ENCODE data around the gene SLC7A8. TPM values are rescaled to one million over a fixed set of nuclear protein-coding genes. Genes with fewer than 3 reads are reported as not detected.

The SLC7A8 gene
- polyA plus RNA-seq, 1 donor (not counting 4 experiments of a cell fraction or from before 2014, with no cell fraction given): 29.1 TPM

DNA sequence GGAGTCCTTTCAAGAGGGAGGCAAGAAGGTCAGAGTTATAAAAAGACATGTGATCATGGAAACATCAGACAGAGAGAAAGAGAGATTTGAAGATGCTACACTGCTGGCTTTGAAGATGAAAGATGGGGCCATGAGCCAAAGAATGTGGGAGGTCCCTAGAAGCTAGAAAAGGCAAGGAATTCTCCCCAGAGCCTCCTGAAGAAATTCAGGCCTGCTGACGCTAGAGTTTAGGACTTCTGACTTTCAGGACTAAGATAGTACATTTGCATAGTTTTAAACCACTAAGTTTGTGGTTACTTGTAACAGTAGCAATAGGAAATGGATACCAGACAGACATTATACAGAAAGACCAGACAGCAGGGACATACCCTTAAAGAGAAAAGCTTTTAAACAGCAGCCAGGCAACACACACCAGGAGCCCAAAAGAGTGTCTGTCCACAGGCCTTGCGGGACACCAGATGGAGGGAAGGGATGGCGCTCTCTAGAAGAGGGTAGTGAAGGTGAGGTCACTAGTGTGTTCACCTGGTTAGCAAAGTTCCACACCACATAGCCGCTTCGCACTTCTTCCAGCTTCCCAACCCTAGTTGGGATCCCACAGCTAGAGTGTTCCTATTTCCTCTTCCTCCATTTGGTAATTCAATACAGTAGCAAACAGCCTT lies 34.7 kb downstream of the SLC7A8 start:
- FAIRE-seq (no peak), DNase-seq (ENCODE audit: low read depth, low spot score) (no peak)
- Histone ChIP-seq H3K27ac (ENCODE audit: control insufficient read depth, insufficient read depth, low read length) (no peak overlapping the region), H3K9me1 (ENCODE audit: control insufficient read depth, extremely low read depth, insufficient read depth, low read length) (no peaks in the 10 kb centered on the region), H3K36me3 (ENCODE audit: control insufficient read depth in 2 of 2, extremely low read depth in 1 of 2, insufficient read depth in 2 of 2, low read length in 2 of 2) (peaks cover 0 to 6% of the 10 kb centered on the region in 2 experiments), H3K79me2 (ENCODE audit: control insufficient read depth, insufficient read depth, low read length) (no peaks in the 10 kb centered on the region), H3K4me1 (ENCODE audit: control insufficient read depth, extremely low read depth, insufficient read depth, low read length) (peaks cover 9% of the 10 kb centered on the region), H4K20me1 (ENCODE audit: control insufficient read depth, extremely low read depth, insufficient read depth, low read length) (no peaks in the 10 kb centered on the region), H3K9ac (ENCODE audit: control insufficient read depth, extremely low read depth, insufficient read depth, low read length) (no peak overlapping the region), H3K27me3 (ENCODE audit: control insufficient read depth, extremely low read depth, insufficient read depth, low read length) (no peaks in the 10 kb centered on the region), H2AFZ (ENCODE audit: control insufficient read depth, low read length) (no peak overlapping the region), H3K4me2 (ENCODE audit: control insufficient read depth, extremely low read depth, insufficient read depth, low read depth, low read length) (no peak overlapping the region), H3K9me3 (ENCODE audit: control insufficient read depth, low read depth, low read length) (no peaks in the 10 kb centered on the region), H3K4me3 (ENCODE audit: control insufficient read depth in 2 of 3, extremely low read depth in 1 of 3, insufficient read depth in 2 of 3, low read depth in 1 of 3, low read length in 3 of 3) (no peak overlapping the region)
- TF ChIP-seq EZH2 (IDR thresholded peaks at IDR 0.05; ENCODE audit: low read length): no peak
- TF ChIP-seq, protein P1, sequence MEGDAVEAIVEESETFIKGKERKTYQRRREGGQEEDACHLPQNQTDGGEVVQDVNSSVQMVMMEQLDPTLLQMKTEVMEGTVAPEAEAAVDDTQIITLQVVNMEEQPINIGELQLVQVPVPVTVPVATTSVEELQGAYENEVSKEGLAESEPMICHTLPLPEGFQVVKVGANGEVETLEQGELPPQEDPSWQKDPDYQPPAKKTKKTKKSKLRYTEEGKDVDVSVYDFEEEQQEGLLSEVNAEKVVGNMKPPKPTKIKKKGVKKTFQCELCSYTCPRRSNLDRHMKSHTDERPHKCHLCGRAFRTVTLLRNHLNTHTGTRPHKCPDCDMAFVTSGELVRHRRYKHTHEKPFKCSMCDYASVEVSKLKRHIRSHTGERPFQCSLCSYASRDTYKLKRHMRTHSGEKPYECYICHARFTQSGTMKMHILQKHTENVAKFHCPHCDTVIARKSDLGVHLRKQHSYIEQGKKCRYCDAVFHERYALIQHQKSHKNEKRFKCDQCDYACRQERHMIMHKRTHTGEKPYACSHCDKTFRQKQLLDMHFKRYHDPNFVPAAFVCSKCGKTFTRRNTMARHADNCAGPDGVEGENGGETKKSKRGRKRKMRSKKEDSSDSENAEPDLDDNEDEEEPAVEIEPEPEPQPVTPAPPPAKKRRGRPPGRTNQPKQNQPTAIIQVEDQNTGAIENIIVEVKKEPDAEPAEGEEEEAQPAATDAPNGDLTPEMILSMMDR (optimal IDR thresholded peaks at IDR 0.05 in 1 of 3, IDR thresholded peaks at IDR 0.05 in 1 of 3, conservative IDR thresholded peaks at IDR 0.05 in 1 of 3; ENCODE audit: extremely low read depth in 1 of 3, insufficient read depth in 2 of 3, low read length in 3 of 3): no peak
- dilution Hi-C loops (cut with MboI; ENCODE audit: extremely low pct_ligation_motif_present, low sequenced_read_pairs): no loop called here

DNA sequence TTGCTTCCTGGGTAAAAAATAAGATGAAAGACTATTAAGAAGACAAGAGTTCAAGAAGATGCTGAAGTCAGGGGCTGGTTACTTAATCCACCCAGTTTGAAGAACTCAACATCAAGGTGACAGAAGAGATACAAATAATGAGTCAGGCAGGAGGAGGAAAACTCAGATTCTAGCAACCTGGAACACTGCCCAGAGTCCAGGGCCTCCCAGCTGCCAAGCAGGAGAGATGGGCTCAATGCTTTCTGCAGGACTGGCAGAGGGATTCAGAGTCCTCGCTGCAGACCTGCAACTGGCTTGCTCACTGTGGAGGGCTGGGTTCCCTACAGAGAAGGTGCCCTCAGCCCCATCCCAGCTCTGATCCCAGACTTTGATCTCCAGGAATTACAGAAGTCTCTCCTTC lies 35.8 kb downstream of the SLC7A8 start:
- DNase-seq (ENCODE audit: low read depth, low spot score) (no peak), FAIRE-seq (no peak)
- Histone ChIP-seq H3K79me2 (ENCODE audit: control insufficient read depth, insufficient read depth, low read length) (no peaks in the 10 kb centered on the region), H3K9ac (ENCODE audit: control insufficient read depth, extremely low read depth, insufficient read depth, low read length) (no peak overlapping the region), H3K4me2 (ENCODE audit: control insufficient read depth, extremely low read depth, insufficient read depth, low read depth, low read length) (no peak overlapping the region), H3K4me1 (ENCODE audit: control insufficient read depth, extremely low read depth, insufficient read depth, low read length) (peaks cover 6% of the 10 kb centered on the region), H3K9me3 (ENCODE audit: control insufficient read depth, low read depth, low read length) (no peaks in the 10 kb centered on the region), H3K9me1 (ENCODE audit: control insufficient read depth, extremely low read depth, insufficient read depth, low read length) (no peaks in the 10 kb centered on the region), H4K20me1 (ENCODE audit: control insufficient read depth, extremely low read depth, insufficient read depth, low read length) (no peaks in the 10 kb centered on the region), H3K4me3 (ENCODE audit: control insufficient read depth in 2 of 3, extremely low read depth in 1 of 3, insufficient read depth in 2 of 3, low read depth in 1 of 3, low read length in 3 of 3) (no peak overlapping the region), H3K27me3 (ENCODE audit: control insufficient read depth, extremely low read depth, insufficient read depth, low read length) (no peaks in the 10 kb centered on the region), H2AFZ (ENCODE audit: control insufficient read depth, low read length) (no peak overlapping the region), H3K27ac (ENCODE audit: control insufficient read depth, insufficient read depth, low read length) (no peak overlapping the region), H3K36me3 (ENCODE audit: control insufficient read depth in 2 of 2, extremely low read depth in 1 of 2, insufficient read depth in 2 of 2, low read length in 2 of 2) (peaks cover 4 to 7% of the 10 kb centered on the region in 2 experiments)
- dilution Hi-C loops (cut with MboI; ENCODE audit: extremely low pct_ligation_motif_present, low sequenced_read_pairs): no loop called here
- TF ChIP-seq, protein P1 (optimal IDR thresholded peaks at IDR 0.05 in 1 of 3, IDR thresholded peaks at IDR 0.05 in 1 of 3, conservative IDR thresholded peaks at IDR 0.05 in 1 of 3; ENCODE audit: extremely low read depth in 1 of 3, insufficient read depth in 2 of 3, low read length in 3 of 3): no peak
- no peak for TF ChIP-seq EZH2 (IDR thresholded peaks at IDR 0.05; ENCODE audit: low read length)

Measured in keratinocyte (primary cell).